ENCODE measurements around the gene BCHE.

The BCHE gene

DNA sequence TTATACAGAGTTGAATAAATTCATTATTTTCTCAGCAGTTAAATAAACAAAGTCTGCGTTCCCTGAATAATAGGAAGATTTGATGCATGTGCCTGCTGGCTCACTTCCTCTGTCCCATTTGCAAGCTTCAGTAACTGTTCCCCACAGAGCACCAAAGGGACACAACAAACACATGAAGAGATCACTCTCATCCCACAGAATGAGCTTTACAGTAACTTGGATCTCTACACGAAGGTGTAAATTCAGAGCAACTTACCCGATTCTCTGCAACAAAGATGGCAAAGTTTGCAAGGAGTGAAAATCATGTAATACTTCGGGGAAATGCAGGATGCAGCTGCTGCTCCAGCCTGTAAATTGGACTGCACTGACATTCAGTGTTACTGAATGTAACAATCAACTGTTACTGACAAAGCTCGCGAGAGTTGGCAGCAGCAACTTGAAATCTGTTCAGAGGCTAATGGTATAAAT is at the start of gene BCHE:
BCHE (minus strand) TSS at position 366 of the 468 bp plus-strand sequence. CDS start 6,390 bp downstream, outside the sequence.
- DNase-seq, result no peak

DNA sequence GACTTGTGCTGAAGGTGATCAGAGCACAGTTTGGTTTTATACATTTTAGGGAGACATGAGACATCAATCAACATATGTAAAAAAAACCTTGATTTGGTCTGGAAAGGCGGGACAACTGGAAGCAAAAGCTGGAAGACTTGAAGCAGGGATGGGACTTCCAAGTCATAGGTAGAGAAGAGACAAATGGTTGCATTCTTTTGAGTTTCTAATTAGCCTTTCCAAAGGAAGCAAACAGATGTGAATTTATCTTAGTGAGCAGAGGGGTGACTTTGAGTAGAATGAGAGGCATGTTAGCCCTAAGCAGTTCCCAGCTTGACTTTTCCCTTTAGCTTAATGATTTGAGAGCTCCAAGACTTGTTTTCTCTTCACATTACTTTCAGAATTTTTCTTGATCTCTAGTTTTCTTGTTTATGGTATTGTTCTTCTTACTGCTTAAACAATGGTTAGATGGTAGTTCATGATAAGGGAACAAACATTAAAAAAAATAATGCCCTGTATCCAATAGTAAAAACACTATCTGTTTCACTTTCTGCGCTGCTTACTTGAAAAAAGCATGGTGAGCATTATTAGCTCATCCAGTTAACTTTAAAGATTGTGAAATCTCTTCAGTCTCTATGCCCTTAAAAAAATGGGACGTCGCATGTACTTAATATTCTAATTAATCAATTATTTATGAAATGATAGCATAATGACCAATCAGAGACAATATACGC is 48.5 kb upstream of the BCHE start:
- no peak for DNase-seq

DNA sequence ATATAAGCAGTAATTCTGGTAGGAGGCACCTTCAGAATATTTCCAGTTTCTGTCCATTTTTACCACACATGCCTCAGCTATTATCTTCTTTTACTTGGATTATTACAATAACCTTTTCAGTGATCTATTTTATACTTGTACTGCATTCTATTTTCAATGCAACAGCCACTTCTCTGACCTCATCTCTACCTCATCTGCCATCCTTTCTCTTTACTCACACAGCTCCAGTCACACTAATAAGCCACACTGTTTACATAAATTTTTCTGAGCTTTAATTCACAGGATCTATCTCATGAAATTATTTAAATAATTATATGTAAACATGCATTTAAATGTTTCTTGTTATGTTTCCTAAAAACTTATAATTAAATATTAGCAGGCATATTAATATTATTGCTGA is 47.3 kb upstream of the BCHE start:
- no peak for DNase-seq

DNA sequence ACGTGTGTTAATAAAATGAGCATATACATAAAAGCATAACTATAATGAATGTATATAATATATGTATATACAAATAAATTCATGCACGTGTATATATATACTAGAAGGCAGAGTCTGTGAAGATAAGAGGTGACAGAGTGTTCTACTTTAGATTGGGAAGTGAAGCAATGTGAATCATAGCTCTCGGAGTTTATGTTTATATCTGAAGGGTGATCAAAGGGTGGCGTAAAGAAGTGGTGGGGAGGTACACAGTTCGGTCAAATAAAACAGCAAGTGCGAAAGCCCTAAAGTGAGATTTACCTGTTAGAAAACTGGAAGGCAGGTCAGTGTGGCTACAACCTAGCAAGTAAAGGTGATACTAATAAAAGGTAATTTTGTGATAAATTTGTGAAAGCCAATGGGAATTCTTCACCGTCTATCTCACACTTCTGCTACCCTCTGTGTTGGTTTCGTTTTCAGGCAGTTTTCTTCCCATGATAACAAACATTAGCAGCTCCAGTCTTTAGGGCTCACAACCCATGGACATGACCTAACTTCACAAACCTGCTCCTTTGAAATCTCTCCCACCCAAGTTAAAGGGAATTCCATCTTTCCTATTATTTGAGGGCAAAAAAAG is 46.7 kb upstream of the BCHE start:
- DNase-seq, result no peak

DNA sequence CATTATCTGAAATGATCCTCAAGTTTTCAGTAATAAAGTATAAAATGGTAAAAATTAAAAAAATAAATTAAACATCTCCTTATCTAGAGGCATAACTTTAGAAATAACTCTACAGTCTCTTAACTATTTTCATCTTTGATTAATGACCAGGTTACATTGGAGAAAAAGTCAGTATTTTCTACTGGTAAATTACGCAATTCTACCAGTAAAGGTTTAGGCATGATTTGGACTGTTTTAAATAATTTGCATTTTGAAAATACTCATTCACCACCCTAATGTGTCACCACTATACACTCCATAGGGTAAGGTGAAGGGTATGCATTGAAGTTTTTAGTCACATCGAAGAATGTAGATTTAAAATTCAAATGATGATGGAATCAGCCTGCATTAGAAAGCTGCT is 45.9 kb upstream of the BCHE start:
- no peak for DNase-seq

DNA sequence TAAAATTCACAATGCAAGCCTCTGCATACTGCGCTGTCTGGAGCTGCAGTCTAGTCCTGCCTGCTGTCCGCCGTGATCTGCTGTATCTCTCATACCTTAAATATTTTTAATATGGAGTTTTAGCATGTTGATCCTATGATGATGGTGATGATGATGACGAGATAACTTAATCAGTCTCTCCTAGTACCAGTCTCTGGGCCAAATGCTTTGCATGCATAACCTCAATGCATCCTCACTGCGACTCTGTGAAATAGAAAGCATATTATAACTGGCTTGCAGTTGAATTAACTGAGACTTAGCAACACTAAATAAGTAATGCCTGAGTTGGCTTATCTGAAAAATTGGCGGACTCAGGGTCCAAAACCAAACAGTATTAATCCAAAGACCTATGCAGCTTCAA is 38.4 kb upstream of the BCHE start:
- no peak for DNase-seq

DNA sequence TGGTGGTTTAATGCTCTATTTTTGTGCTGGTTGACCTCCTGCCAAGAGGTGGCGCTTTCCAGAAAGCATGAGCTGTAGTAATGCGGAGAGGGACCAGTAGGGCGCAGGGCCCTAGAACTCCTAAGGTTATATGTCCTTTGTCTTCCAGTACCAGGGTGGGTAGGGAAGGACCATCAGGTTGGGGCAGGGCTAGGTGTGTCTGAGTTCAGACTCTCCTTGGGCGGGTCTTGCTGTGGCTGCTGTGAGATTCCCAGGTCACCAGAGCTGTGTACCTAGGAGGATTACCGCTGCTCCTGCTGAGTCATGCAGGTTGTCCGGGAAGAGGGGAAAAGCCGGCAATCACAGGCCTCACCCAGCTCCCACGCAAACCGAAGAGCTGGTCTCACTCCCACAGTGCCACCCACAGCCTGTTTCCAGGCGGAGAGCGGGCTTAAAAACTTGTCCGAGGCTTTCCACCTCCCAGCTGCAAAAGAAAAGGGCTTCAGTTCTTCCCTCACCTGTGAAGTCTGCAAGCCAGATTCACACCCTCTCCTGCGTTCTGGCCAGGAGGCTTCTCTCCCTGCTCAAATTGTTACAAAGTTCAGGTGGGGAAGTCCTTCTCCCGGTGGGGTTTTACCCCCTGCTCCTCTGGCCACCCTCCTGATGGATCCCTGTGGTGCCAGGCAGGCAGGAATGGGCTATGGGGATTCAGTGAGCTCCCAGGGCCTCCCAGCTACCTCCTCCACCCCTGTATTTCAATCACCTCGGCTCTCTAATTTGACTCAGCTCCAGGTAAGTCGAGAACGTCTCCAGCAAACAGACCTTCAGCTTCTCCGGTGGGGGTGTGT is 37.7 kb upstream of the BCHE start:
- no peak for DNase-seq

DNA sequence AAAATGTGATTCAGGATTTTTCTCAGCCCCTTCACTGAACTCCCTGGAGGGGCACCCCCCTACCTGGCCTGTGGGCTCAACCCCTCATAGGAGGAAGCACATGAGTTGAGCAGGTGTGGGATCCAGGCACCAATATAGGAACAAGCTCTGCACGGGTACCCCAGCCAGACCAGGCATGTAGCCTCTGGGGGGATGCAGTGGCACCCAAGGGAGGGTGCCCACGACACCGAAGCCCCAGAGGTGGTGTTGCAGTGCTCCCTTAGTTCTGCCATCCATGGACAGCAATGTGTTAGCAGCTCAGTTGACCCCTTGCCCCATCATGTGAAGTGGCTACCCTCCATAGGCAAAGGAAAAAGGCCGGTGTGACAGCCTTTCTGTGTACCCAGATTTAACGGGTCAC is 30.9 kb upstream of the BCHE start:
- no peak for DNase-seq

DNA sequence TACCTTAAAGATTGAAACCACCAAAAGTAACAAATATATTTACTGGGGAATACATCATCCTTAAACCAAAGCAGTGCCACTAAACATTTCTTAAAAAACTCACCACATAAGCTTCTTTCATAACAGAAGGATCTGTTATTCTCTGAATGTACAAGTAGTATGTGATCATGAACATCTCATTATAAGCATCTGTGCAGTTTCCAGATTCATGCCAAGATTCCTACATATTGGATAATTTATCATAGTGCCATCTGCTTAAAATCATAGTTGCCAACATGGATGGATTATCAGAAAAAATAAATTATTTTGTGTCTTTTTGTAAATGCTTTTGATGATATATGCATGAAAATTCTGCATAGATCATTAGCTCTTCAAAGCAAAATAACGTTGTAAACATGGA is 21.8 kb upstream of the BCHE start:
- DNase-seq, result no peak

DNA sequence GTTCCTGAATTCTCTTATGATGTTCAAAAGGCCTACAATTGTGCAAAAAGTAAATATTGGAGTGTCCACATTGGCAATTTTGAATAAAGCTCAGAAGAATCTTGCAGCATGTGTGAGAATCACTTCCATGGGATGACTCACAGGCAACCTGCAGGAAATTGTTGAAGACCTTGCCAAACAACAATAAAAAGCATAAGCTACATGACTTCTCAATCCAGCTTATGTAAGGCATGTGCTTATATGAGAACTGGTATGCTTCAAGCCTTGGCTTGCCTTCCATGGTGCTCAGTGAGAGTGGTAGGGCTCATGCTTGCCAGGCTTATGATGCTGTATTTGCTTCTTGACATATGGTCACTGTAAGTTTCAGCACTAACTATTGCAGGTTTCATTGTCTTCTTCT is 18.4 kb upstream of the BCHE start:
- no peak for DNase-seq

DNA sequence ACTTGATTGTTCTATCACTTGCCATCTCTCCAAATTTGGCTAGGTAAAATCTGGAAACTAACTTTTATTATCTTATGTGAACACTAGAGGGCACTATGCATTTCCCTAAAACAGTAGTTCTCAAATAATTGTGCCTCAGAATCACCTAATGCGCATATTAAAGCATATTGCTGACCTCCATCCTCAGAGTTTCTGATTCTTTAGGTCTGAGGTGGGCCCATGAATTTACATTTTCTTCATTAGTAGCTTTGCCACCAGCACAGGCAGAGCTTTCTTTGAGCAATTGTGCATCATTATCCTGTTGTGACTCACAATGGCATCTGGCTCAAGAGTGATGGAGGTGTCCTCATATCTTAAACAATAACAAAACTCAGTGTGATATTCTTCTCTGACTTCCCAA is 17.5 kb upstream of the BCHE start:
- DNase-seq, result no peak

DNA sequence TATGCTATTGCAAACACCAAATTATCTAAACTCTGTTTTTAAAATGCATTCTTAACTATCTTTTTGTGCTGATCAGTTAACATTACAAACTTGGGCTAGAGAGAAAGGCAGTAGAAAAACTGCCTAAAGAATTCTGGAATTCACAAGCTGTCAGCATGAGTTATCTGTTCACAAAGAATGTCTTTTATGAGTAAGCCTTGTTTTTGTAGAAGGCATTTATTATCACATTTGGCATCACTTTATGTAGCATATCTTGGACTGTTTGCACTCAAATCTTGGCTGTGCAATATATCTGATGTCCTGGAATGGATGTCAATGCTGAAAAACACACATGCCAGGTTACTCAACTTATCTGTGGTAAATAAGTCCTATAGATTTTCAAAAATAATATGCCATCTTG is 15.5 kb upstream of the BCHE start:
- no peak for DNase-seq

DNA sequence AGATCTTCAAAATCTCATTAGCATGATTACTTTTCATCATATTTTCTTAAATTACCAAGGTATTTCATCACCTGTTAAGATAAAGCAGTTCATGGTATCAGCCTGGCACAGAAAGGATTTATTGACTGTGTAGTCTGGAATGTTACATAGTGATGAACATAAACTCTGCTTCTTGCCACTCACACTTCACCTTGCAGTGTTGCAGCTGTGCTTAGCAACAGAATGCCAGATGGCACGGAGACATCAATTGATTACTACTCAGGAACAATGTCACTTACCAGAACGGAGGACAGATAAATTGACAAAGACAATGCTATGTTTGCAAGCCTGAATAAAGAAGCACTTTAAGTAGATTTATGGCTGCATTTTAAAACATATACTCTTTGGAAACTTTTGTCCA is 15.0 kb upstream of the BCHE start:
- no peak for DNase-seq

DNA sequence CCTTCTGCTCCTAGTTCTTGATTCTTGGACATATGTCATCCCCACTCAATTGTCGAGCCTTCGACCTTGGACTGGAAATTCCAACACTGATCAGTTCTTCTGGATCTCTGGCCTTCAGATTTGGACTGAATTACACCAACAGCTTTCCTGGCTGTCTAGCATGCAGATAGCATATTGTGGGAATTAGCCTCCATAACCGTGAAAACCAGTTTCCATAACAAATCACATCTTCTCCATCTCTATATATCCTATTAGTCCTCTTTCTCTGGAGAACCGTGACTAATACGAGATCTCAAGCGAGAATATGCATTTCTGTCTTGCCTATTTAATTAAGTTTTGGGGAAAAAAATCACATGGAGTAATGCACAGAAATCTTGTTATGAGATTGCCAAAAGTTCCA is 8.8 kb upstream of the BCHE start:
- no peak for DNase-seq

DNA sequence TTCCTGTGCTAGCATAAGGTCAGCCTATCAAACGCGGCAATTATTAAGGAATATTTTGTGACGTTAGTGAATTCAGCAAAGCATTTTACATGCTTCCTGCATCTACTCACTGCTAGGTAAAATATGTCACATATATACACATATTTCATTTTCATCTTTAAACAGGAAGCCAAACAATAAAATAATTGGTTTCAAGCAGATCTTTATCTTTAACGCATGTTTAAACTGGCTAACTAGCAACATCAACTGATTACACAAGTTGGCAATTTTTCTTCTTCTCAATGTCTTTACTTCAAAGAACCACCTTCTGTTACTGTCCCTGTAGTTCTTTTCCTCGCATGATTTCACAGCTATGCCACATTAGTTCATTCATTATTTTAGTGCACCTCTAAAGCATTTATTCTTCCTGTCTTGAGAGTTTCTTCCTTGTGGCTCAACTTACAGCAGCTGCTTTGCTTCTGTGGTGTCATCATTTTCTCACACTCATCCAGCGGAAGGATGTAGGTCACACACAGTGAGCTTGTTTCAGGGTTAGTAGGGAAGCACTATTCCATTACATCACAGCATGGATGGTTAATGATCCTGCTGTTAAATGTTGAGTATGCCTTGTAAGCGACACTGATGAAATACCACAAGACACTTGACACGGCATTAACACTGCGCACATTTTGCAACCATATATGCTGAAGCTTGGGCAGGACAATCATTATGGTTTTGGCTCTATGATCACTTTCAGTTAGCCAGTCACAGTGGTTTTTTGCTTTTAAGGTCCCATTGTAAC is 2.3 kb upstream of the BCHE start:
- DNase-seq, result no peak

DNA sequence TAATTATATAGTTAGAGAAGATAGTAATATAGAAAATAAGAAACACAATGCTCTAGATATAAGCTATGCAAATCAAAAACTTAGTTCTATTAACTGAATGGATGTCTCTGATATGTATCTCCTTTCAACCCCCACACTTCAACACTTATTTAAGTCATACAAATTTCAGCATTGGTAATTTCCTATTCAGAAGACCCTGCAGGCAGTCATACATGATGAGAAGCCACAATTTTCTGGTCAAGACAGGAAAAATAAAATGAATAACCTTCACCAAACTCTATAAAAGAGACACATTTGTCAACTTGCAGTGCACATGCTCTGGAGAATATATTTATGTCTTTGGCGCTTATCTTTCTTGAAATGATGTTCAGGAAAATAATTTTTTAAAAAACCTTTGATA is 578 bp upstream of the BCHE start:
- DNase-seq, result no peak

DNA sequence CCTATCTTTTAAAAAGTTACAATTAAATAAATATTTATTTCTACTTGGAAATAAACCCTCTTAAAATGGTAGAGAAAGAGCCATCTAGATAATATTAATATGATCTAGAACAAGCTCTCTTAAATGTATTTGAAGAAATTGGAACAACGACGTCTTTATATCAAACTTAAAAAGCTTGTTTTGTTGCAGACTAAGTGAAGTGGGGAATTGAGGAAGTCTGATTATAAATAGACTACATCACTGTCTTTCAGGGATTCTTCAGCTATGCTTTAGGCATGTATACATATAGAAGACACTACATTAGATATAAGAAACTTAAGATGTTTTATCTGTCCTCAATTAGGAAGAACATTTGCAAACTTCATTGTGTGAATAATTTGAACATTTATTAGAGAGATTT is 1.8 kb downstream of the BCHE start:
- no peak for DNase-seq

DNA sequence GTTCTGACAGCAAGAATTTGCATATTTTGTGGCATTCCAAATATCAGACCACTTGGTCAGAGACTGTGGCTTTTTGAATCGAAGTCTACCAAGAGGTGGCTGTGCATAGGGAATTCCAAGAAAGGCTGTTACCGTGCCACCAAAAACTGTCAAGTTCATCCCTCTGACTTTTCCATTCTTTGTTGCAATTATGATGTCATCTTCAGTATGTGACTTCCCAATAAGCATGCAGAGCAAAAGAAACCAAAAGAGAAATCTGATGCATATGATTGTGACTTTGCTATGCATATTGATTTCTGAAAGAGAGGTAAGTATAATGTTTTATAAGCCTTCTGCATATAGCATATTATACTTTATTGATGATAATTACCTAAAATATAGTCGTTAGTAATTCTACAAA is 6.5 kb downstream of the BCHE start:
- no peak for DNase-seq

DNA sequence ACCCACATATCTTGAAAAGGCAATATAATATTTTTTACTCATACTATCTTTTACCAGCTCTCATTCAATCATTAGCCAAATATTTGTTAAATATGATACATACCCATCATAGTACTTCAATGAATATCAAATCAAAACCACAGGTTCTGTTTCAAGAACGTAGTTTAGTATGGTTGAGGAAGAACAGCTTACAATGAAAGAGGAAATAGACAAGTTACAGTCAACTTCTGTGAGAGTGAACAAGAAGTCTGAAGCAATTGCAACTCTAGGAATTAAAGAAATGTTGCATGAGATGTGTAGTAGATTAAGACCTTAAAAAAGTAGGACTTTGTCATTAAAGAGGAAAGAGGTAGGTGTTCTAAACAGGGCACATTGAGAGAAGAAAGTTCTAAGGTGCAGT is 9.3 kb downstream of the BCHE start:
- DNase-seq, result no peak

DNA sequence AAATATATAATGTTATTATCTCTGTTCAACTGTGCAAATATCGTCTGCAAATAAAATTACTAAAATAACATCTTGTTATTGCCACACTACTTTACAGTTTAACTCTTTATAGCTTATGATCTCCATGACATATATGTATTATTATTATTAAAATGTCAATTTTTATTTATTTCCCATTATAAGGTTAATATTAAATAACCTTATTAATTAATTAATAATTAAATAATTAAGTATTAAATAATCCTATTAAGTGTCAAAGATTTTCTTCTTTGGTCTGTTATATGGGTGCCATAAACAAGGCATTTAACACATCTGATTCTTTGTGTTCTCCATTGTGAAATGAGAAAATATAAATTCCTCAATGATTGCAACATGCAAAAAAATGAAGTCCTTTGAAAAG is 10.0 kb downstream of the BCHE start:
- no peak for DNase-seq

DNA sequence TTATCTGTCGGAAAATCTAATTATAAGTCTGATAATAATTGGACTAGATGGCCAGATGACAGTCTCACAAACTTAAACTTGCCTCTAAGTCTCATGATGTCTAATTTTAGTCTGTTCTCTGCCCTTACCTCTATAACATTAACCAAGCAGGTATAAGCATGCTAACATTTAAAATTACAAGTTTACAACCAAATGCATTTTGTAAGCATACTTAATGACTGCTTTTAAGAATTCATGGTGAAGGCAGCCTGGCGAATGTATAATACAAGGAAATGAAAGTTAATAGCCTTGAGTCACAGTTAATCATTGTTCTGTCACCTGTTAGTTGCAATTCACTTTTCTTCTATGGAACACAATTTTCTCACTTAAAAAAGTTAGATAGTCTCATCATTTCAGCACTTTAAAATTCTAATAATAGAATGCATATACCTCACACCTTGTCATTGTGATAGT is 16.5 kb downstream of the BCHE start:
- no peak for DNase-seq

DNA sequence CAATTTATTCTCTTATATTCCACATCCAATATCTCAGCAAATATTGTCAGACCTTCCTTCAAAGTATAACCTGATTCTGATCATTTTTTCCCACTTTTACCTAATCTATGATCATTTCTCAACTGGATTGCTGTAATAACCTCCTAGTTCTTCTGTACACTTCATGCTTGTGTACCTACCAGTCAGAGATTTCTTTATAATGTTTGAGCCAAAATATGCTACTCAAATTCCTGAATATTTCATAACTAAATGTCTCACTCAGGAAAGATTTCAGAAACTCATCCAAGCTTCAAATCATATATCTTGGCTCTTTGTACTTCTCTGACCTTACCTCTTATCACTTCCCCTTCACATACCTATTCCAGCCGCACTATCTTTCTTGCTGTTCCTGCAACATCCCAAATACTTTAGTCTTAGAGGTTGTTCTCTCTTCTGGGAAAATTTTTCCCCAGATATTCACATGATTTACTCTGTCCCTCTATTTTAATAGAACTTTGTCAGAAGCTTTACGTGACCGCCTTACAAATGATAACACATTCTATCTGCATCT is 20.0 kb downstream of the BCHE start:
- no peak for DNase-seq

DNA sequence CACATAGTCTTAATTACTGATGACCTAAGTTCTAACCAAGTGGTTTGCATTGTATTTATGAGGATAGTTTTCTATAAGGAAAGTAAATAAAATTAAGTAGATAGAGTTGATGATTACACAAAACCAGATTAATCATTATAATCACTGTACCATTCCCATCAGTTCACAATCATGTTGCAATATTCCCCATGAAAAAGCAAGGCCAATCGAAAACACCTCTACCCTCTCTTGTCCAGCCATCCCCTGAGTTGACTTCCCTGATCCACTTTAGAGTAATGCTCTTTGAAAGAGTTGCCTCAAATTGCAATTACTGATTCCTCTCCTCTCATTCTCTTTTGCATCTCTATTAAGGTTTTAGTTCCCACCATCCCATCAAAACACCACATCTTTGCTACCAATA is 21.0 kb downstream of the BCHE start:
- no peak for DNase-seq

All from stimulated activated CD4-positive, alpha-beta T cell treated with anti-CD3 and anti-CD28 coated beads, Interleukin-4, amount 100 ng/mL, for 1 hour (primary cell).